Right forelimb (tissue), 1 donor: ENCODE measurements around the gene GYS1.

Experiments
- DNase-seq: peaks from one replicate; pipeline ENCODE4 v3.0.0-alpha.2; 2018

GYS1 gene

DNA sequence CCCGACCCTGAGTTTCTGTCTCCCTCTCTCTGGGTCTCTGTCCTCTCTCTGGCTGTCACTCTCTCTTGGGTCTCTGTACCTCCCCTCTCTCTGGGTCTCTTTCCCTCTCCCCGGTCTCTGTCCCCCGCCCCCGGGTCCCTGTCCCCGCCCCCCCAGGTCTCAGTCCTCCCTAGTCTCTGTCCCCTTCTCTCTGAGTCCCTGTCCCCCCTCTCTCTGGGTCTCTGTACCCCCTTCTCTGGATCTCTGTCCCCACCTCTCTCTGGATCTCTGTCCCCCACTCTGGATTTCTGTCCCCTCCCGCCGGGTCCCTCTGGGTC lies 30.3 kb downstream of the GYS1 start:
- no peak for DNase-seq

DNA sequence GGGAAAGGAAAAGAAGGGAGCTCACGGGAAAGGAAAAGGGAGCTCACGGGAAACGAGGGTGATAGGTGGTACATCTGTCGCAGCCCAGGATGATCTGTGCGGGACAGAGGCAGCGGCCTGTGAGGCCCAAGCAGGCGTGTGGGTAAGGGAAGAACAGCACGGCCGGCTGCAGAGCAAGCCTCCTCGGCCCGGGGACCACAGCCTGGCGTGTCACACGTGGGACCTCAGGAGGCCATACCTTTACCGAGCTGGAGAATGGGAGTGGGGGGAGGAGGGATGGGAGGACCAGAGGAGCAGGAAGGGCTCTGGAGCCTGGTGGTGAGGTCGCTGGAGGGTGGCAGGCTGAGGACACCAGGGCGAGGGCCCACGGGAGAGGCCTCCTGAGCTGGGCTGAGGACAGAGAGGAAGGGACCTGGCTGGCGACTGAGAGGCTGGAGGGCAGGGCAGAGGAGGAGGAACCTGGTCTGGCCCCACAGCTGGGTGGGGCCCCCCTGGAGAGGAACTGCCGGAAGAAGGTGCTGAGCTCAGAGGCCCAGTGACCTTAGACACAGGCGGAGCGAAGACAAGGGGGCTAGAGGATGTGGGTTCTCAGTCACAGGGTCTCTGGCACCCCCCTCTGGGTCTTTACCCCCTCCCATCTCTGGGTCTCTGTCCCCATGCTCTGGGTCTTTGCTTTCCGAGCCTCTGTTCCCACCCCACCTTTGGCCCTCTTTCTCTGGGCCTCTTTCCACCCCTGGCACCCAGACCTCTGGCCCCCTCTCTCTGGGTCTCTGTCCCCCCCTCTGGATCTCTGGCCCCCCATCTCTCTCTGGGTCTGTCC lies 30.9 kb downstream of the GYS1 start:
- DNase-seq: no peak

DNA sequence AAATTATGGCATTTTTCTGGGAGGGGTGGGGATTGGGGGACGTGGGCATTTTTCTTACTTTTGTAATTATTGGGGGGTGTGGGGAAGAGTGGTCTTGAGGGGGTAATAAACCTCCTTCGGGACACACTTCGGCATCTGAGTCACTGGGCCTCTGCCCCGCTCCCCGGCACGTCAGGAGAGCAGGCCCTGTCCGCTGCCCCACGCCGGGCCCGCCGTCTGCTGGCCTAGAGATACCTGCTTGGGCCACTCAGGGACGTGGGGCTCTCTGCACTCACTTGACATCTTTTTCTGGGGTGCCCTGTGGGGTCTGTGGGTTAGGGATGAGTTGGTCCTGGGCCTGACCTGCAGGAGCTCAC lies 31.5 kb downstream of the GYS1 start:
- no peak for DNase-seq

GRCh38 chr19:48961051-48961649 lies 32.0 kb downstream of the GYS1 start:
- DNase-seq: no peak

DNA sequence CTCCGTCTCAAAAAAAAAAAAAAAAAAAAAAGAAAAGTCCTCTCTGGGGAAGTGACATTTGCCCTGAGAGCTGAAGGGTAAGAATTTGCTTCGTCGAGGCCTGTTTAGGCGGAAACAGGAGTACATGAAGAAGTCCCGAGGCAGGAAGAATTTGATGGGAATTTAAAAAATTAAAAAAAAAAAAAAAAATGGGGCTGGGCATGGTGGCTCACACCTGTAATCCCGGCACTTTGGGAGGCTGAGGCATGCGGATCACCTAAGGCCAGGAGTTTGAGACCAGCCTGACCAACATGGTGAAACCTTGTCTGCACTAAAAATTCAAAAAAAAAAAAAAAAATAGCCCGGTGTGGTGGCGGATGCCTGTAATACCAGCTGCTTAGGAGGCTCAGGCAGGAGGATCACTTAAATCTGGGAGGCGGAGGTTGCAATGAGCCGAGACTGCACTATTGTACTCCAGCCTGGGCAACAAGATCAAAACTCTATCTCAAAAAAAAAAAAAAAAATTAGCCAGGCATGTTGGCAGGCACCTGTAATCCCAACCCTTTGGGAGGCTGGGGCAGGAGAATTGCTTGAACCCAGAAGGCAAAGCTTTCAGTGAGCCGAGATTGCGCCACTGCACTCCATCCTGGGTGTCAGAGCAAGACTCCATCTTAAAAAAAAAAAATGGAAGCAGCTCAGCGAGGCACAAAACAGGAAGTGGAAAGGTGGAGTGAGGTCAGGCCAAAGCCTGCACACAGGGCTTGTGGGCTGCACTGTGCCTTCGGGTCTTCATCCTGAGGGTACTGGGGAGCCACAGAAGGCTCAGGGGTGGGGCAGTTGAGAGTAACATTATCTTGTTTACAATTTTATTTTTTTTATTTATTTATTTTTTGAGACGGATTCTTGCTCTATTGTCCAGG lies 33.5 kb downstream of the GYS1 start:
- no peak for DNase-seq

- no peak for DNase-seq
Observed at GRCh38 chr19:48958006-48958405, 35.1 kb downstream of the GYS1 start.

- DNase-seq: no peak
Observed at GRCh38 chr19:48955308-48955958, 37.7 kb downstream of the GYS1 start.

GRCh38 chr19:48954595-48955307 lies 38.4 kb downstream of the GYS1 start, which contains the start of gene BAX:
Gene BAX, plus strand, starts transcription at chr19:48954875. Its CDS starts 54 bp downstream, at chr19:48954929.
- DNase-seq: peak; percentile 98

- no peak for DNase-seq
Observed at GRCh38 chr19:48953990-48954594, 39.0 kb downstream of the GYS1 start.

GRCh38 chr19:48953141-48953540 lies 40.0 kb downstream of the GYS1 start:
- no peak for DNase-seq

DNA sequence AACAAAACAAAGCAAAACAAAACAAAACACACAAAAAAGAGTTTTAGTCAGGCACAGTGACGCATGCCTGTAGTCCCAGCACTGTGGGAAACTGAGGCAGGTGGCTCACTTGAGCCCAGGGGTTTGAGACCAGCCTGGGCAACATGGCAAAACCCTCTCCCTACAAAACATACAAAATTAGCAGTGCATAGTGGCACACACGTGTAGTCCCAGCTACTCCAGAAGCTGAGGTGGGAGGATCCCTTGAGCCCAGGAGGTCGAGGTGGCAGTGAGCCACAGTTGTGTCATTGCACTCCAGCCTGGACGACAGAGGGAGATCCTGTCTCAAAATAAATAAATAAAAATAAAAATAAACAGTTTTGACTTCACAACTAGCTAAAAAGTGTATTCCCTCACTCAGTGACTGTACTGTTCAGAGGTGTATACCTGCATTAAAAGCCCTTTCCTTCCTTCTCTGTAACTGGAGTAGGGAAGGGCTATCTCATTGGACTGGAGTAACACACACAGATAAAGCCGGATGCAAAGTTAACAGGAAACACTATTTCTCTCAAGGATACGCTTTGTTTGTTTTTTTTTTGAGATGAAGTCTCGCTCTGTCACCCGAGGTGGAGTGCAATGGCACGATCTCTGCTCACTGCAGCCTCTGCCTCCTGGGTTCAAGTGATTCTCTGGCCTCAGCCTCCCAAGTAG lies 42.1 kb downstream of the GYS1 start:
- DNase-seq: no peak

- no peak for DNase-seq
Observed at GRCh38 chr19:48950159-48950558, 43.0 kb downstream of the GYS1 start.

GRCh38 chr19:48947258-48947542 lies 45.9 kb downstream of the GYS1 start:
- no peak for DNase-seq

GRCh38 chr19:48946463-48947257 lies 46.4 kb downstream of the GYS1 start:
- no peak for DNase-seq

DNA sequence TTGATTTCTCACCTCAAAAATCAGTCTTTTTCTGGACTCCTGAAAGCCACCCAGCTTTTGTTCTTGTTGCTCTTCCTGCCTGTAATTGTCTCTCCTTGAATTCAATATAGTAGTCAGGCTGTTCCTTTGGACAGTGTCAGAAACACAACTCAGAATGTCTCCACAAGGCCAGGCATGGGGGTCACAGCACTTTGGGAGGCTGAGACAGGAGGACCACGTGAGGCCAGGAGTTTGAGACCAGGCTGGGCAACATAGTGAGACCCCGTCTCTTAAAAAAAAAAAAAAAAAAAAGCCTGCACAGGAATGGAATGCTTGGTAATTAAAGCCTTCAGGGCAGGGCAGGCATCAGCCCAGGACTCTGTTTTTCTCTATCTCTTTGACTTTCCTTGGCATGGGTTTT lies 47.3 kb downstream of the GYS1 start:
- DNase-seq: no peak

DNA sequence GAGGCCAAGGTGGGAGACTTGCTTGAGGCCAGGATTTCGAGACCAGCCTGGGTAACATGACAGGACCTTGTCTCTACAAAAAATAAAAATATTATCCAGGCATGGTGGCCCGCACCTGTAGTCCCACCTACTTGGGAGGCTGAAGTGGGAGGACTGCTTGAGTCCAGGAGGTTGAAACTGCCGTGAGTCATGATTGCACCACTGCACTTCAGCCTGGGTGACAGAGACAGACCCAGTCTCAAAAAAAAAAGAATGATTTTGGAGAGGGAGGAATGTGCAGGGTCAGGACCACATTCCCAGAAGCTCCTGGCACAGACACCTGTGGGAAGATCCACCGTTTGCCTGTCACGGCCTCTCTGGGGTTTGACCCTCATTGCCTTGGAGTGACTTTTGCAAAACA lies 47.7 kb downstream of the GYS1 start:
- no peak for DNase-seq

DNA sequence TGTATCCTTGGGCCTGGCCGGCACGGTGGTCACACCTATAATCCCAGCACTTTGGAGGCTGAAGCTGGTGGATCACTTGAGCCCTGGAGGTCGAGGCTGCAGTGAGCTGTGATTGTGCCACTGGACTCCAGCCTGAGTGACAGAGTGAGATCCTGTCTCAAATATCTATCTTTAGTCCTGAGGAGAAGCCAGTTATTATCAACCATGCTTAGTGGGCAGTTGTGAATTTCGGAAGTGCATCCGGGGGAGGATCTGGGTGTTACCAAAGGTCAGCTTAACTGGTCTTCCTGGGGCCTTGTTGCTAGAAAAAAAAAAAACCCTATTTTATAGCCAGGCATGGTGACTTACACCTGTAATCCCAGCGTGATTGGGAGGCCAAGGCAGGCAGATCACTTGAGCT lies 50.0 kb downstream of the GYS1 start:
- no peak for DNase-seq

GRCh38 chr19:48940902-48941301 lies 52.2 kb downstream of the GYS1 start:
- no peak for DNase-seq

DNA sequence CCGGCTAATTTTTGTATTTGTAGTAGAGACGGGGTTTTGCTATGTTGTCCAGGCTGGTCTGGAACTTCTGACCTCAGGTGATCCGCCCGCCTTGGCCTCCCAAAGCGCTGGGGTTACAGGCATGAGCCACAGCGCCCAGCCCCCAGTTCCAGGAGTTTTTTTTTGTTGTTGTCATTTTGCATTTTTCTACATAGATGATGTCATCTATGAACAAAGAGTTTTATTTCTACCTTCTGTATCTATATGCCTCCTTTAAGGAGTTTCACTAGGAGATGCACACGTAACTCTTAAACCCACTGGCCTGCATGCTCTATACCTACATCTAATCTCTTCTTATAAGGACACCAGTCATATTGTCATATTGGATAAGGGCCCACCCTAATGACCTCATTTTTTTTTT lies 54.9 kb downstream of the GYS1 start:
- no peak for DNase-seq

DNA sequence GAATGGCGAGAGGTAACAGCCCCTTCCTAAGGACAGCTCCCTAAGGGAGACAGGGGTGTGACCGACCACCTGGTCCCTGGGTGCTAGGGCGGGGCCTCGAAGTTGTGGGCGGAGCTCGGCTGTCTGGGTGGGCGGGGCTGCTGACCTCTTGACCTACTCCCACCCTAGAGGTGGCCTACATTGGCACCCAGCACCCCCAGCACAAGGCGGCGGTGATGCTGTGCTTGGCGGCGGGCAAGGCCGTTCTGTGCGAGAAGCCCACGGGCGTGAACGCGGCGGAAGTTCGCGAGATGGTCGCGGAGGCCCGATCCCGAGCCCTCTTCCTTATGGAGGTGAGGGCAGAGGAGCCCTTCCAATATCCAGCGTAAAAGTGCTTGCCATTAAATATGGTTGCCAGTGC lies 57.2 kb downstream of the GYS1 start:
- no peak for DNase-seq

- no peak for DNase-seq
Observed at GRCh38 chr19:48934837-48935236, 58.3 kb downstream of the GYS1 start.
